HepG2 (cell line): Measurements from ENCODE around the gene SNRPB2. TPM values are rescaled to one million over a fixed set of nuclear protein-coding genes. Genes with fewer than 3 reads are reported as not detected.
A peak's percentile ranks its signal among the peaks of the same experiment; 100 is the strongest.

ENCODE experiments used
- BCL3 ChIP-seq: sonication (generic); formaldehyde crosslinking; IDR thresholded peaks from 2 replicates; pipeline ENCODE4 v1.5.1; 2020; ENCODE audit warnings: mild to moderate bottlenecking, missing genetic modification reagents, moderate library complexity
- DRAP1 ChIP-seq: IDR thresholded peaks from 2 replicates; pipeline ENCODE4 v1.6.1; 2016; ENCODE audit warnings: missing genetic modification reagents, missing compliant biosample characterization
- FOSL1 ChIP-seq: sonication (generic); formaldehyde crosslinking; IDR thresholded peaks from 2 replicates; pipeline ENCODE4 v1.9.0; 2021; ENCODE audit warnings: missing genetic modification reagents, borderline replicate concordance
- HIVEP1 ChIP-seq: sonication (generic); formaldehyde crosslinking; IDR thresholded peaks from 2 replicates; pipeline ENCODE4 v1.4.0; 2020; ENCODE audit warnings: mild to moderate bottlenecking, missing genetic modification reagents
- KDM5B ChIP-seq: sonication (generic); formaldehyde crosslinking; IDR thresholded peaks from 2 replicates; pipeline ENCODE4 v1.4.0; 2020; ENCODE audit warnings: missing genetic modification reagents, mild to moderate bottlenecking, borderline replicate concordance
- KDM6A ChIP-seq: IDR thresholded peaks from 2 replicates; pipeline ENCODE4 v1.6.1; 2016; ENCODE audit warnings: low read depth
- MLX ChIP-seq: IDR thresholded peaks from 2 replicates; pipeline ENCODE4 v1.6.1; 2016
- NCOA2 ChIP-seq: sonication (generic); formaldehyde crosslinking; IDR thresholded peaks from 2 replicates; pipeline ENCODE4 v1.8.0; 2022; ENCODE audit warnings: inconsistent platforms
- NPAS2 ChIP-seq: sonication (generic); formaldehyde crosslinking; IDR thresholded peaks from 2 replicates; pipeline ENCODE4 v1.8.0; 2022; ENCODE audit warnings: mild to moderate bottlenecking, missing genetic modification reagents, borderline replicate concordance
- REPIN1 ChIP-seq: sonication (generic); formaldehyde crosslinking; IDR thresholded peaks from 2 replicates; pipeline ENCODE4 v1.8.0; 2022; ENCODE audit warnings: missing genetic modification reagents, low read depth, mild to moderate bottlenecking, borderline replicate concordance
- SOX6 ChIP-seq, 2 experiments: fragments of 450-650 bp in 1 of 2; sonication (generic) in 1 of 2; formaldehyde crosslinking in 1 of 2; IDR thresholded peaks; 2 replicates each; pipeline versions ENCODE4 v1.4.0 to v1.6.1; 2017 to 2020; ENCODE audit warnings: antibody characterized with exemption in 1 of 2, mild to moderate bottlenecking in 1 of 2, missing genetic modification reagents in 1 of 2
- TBX3 ChIP-seq: fragments of 450-650 bp; IDR thresholded peaks from 2 replicates; pipeline ENCODE4 v1.6.1; 2017; ENCODE audit warnings: antibody characterized with exemption, mild to moderate bottlenecking, inconsistent platforms, borderline replicate concordance
- ZFP1 ChIP-seq: IDR thresholded peaks from 2 replicates; pipeline ENCODE4 v1.6.1; 2016
- ZFX ChIP-seq: sonication (generic); formaldehyde crosslinking; IDR thresholded peaks from 2 replicates; pipeline ENCODE4 v1.4.0; 2020; ENCODE audit warnings: mild to moderate bottlenecking, low read depth, missing genetic modification reagents, moderate library complexity
- ZNF564 ChIP-seq: sonication (generic); formaldehyde crosslinking; IDR thresholded peaks from 2 replicates; pipeline ENCODE4 v1.8.1; 2023; ENCODE audit warnings: mild to moderate bottlenecking, missing genetic modification reagents
- ZNF629 ChIP-seq: sonication (generic); formaldehyde crosslinking; conservative IDR thresholded peaks from 2 replicates; pipeline ENCODE4 v1.5.0; 2020; ENCODE audit warnings: missing genetic modification reagents
- ZNF674 ChIP-seq: sonication (generic); formaldehyde crosslinking; IDR thresholded peaks from 2 replicates; pipeline ENCODE4 v1.5.0; 2020; ENCODE audit warnings: low read depth, mild to moderate bottlenecking, missing genetic modification reagents
- ZNF788 ChIP-seq: sonication (generic); formaldehyde crosslinking; IDR thresholded peaks from 2 replicates; pipeline ENCODE4 v1.5.0; 2020; ENCODE audit warnings: mild to moderate bottlenecking, missing genetic modification reagents, borderline replicate concordance
- ZSCAN30 ChIP-seq: sonication (generic); formaldehyde crosslinking; IDR thresholded peaks from 2 replicates; pipeline ENCODE4 v1.5.0; 2020; ENCODE audit warnings: mild to moderate bottlenecking, missing genetic modification reagents
- polyA plus RNA-seq, 8 experiments: library from polyadenylated mRNA; depleted of rRNA in 3 of 8; stranded (reverse) in 7 of 8; unstranded in 1 of 8; fragments of >200 nt; fragmentation: Illumina TruSeq in 4 of 8; extraction: Trizol in 4 of 8; gene quantifications; 2 replicates each; pipeline versions ENCODE4 v1.2.1 to v1.2.3, GENCODE V29; 2011 to 2016; ENCODE audit warnings: low read depth in 4 of 8, missing spikeins in 1 of 8, mixed read lengths in 1 of 8; ENCODE audit not compliant: insufficient read depth in 1 of 8
- total RNA-seq, 5 experiments: library from RNA; depleted of rRNA; stranded (reverse); fragments of >200 nt; fragmentation: Illumina TruSeq; extraction: Trizol; gene quantifications; 2 replicates each; pipeline ENCODE4 v1.2.3, GENCODE V29; 2016; ENCODE audit warnings: low read depth in 1 of 5
- TF ChIP-seq, protein P1 (sequence below): sonication (generic); formaldehyde crosslinking; IDR thresholded peaks from 2 replicates; pipeline ENCODE4 v1.4.0; 2020; ENCODE audit warnings: mild to moderate bottlenecking, missing genetic modification reagents, borderline replicate concordance
- TF ChIP-seq, protein P2 (sequence below): IDR thresholded peaks from 2 replicates; pipeline ENCODE4 v1.6.1; 2012; ENCODE audit warnings: inconsistent platforms
- TF ChIP-seq, protein P3 (sequence below): sonication (generic); formaldehyde crosslinking; IDR thresholded peaks from 2 replicates; pipeline ENCODE4 v1.4.0; 2020; ENCODE audit warnings: mild to moderate bottlenecking, missing genetic modification reagents

Gene SNRPB2
- total and polyA plus RNA-seq, 2 of the 13 experiments (the other 11 are each of a cell fraction or from before 2014, with no cell fraction given), result 107 to 204 TPM

GRCh38 chr20:16729565-16730460 is at the start of gene SNRPB2 (continued):
- TF ChIP-seq, protein P1, sequence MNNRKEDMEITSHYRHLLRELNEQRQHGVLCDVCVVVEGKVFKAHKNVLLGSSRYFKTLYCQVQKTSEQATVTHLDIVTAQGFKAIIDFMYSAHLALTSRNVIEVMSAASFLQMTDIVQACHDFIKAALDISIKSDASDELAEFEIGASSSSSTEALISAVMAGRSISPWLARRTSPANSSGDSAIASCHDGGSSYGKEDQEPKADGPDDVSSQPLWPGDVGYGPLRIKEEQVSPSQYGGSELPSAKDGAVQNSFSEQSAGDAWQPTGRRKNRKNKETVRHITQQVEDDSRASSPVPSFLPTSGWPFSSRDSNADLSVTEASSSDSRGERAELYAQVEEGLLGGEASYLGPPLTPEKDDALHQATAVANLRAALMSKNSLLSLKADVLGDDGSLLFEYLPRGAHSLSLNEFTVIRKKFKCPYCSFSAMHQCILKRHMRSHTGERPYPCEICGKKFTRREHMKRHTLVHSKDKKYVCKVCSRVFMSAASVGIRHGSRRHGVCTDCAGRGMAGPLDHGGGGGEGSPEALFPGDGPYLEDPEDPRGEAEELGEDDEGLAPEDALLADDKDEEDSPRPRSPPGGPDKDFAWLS (CRISPR knock-in tag), result peak; percentile 93
- TF ChIP-seq NCOA2, result peak; percentile 84
- TF ChIP-seq, protein P2, sequence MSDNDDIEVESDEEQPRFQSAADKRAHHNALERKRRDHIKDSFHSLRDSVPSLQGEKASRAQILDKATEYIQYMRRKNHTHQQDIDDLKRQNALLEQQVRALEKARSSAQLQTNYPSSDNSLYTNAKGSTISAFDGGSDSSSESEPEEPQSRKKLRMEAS, result peak; percentile 93
- 0 out of 2 replicates have a peak, but pooled peaks have one; percentile 90 for TF ChIP-seq ZNF674 (CRISPR knock-in tag)
- peak; percentile 96 for TF ChIP-seq ZNF564 (CRISPR knock-in tag)
- peak; percentile 67; the same call in 1 of the 2 replicates for TF ChIP-seq DRAP1 (CRISPR knock-in tag)
- peak; percentile 98 for TF ChIP-seq BCL3 (CRISPR knock-in tag)
- TF ChIP-seq HIVEP1 (CRISPR knock-in tag), result peak; percentile 71; the same call in 1 of the 2 replicates
- TF ChIP-seq, protein P3, sequence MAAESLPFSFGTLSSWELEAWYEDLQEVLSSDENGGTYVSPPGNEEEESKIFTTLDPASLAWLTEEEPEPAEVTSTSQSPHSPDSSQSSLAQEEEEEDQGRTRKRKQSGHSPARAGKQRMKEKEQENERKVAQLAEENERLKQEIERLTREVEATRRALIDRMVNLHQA (CRISPR knock-in tag), result peak; percentile 89; the same call in 1 of the 2 replicates
- TF ChIP-seq FOSL1 (CRISPR knock-in tag), result no peak
- TF ChIP-seq KDM6A (CRISPR knock-in tag), result peak; percentile 9; the same call in 1 of the 2 replicates
- 0 out of 2 replicates have a peak, but pooled peaks have one; percentile 77 for TF ChIP-seq NPAS2 (CRISPR knock-in tag)
- peak; percentile 96 for TF ChIP-seq REPIN1 (CRISPR knock-in tag)
- peak; percentile 94 for TF ChIP-seq ZFP1 (CRISPR knock-in tag)
- TF ChIP-seq TBX3, result peak; percentile 43; the same call in 1 of the 2 replicates
- TF ChIP-seq ZNF629 (CRISPR knock-in tag), result no peak; the same call in none of the 2 replicates
- TF ChIP-seq ZNF788, result peak; percentile 100
- peak; percentile 64; the same call in 1 of the 2 replicates for TF ChIP-seq MLX
- TF ChIP-seq ZFX, result peak; percentile 100
- TF ChIP-seq SOX6 (IDR thresholded peaks at IDR 0.05), result no peak
- TF ChIP-seq SOX6 (CRISPR knock-in tag; IDR thresholded peaks at IDR 0.05), result peak; percentile 68
- peak; percentile 93; the same call in 1 of the 2 replicates for TF ChIP-seq KDM5B (CRISPR knock-in tag)
- TF ChIP-seq ZSCAN30, result peak; percentile 94; the same call in 1 of the 2 replicates
